HepG2 (cell line): ENCODE data around the gene TRIP4. TPM values are rescaled to one million over a fixed set of nuclear protein-coding genes. Genes with fewer than 3 reads are reported as not detected.

Experiments used
- ATAC-seq: fragments of 200-7000 bp; cut with Tn5 transposase; 3 replicates; pipeline ENCODE4 v1.9.1; 2020; ENCODE audit warnings: mild to moderate bottlenecking, moderate library complexity
- BruUV-seq: library from RNA; stranded (reverse); fragments of 400-500 nt; replicated peaks from 2 replicates; lab custom pipeline; 2021; lab: Mats Ljungman, UMichigan
- CTCF ChIA-PET: fragments of 300-600 bp; formaldehyde crosslinking; extraction: SDS; loops from one replicate; lab custom pipeline; 2021; ENCODE audit warnings: low total read pairs, inconsistent platforms, low intra/inter-chr PET ratio; lab: Yijun Ruan, JAX
- POLR2A ChIA-PET: fragments of 350-600 bp; sonication (Branson Sonifier 250); formaldehyde crosslinking; loops from one replicate; lab custom pipeline; 2020; ENCODE audit warnings: antibody characterized with exemption, inconsistent platforms; lab: Yijun Ruan, JAX
- DNase-seq: peaks from one replicate; pipeline ENCODE4 v3.0.0-alpha.2; 2015; ENCODE audit warnings: low spot score
- FAIRE-seq: peaks from 3 replicates; lab custom pipeline; 2011; peaks lifted over from hg19 to GRCh38; lab: Jason Lieb, UNC
- H2AFZ ChIP-seq: one replicate; pipeline ENCODE4 v1.6.1; 2011; ENCODE audit warnings: low read length, inconsistent platforms
- H3K27ac ChIP-seq: fragments of 300-600 bp; 3 replicates; pipeline ENCODE4 v1.8.0; 2011; ENCODE audit warnings: mixed run types, mild to moderate bottlenecking, mixed read lengths, low read length, inconsistent platforms; ENCODE audit not compliant: insufficient read depth; ENCODE audit errors: extremely low read length
- H3K27me3 ChIP-seq, 2 experiments: fragments of 200-600 bp in 1 of 2; 2 replicates in 1 of 2; 3 replicates in 1 of 2; pipeline versions ENCODE4 v1.6.0 to v1.8.0; 2011; ENCODE audit warnings: low read length in 2 of 2, mild to moderate bottlenecking in 2 of 2, moderate library complexity in 2 of 2, inconsistent platforms in 1 of 2; ENCODE audit not compliant: insufficient read depth in 2 of 2, control insufficient read depth in 1 of 2
- H3K36me3 ChIP-seq, 2 experiments: fragments of 200-600 bp in 1 of 2; replicated peaks in 1 of 2; 2 replicates in 1 of 2; 3 replicates in 1 of 2; pipeline versions ENCODE4 v1.5.1 to v1.8.0; 2011; ENCODE audit warnings: low read length in 2 of 2, inconsistent platforms in 1 of 2; ENCODE audit not compliant: insufficient read depth in 2 of 2, control insufficient read depth in 1 of 2
- H3K4me1 ChIP-seq: 2 replicates; pipeline ENCODE4 v1.5.1; 2012; ENCODE audit warnings: low read length, inconsistent platforms; ENCODE audit not compliant: insufficient read depth
- H3K4me2 ChIP-seq: 2 replicates; pipeline ENCODE4 v1.6.0; 2011; ENCODE audit warnings: low read depth, low read length, inconsistent platforms
- H3K4me3 ChIP-seq, 3 experiments: fragments of 200-600 bp in 1 of 3; sonication (generic), shearing (Covaris generic) in 1 of 3; replicated peaks in 1 of 3; 2 replicates each; pipeline ENCODE4 v1.5.1; 2011 to 2016; ENCODE audit warnings: low read length in 3 of 3, inconsistent platforms in 2 of 3, low read depth in 2 of 3, mild to moderate bottlenecking in 2 of 3, control low read depth in 1 of 3, mixed read lengths in 1 of 3; ENCODE audit not compliant: insufficient read depth in 1 of 3
- H3K79me2 ChIP-seq: one replicate; pipeline ENCODE4 v1.6.1; 2011; ENCODE audit warnings: low read length, inconsistent platforms; ENCODE audit not compliant: insufficient read depth
- H3K9ac ChIP-seq: 2 replicates; pipeline ENCODE4 v1.6.0; 2011; ENCODE audit warnings: mild to moderate bottlenecking, low read depth, low read length, inconsistent platforms; ENCODE audit not compliant: insufficient read depth
- H3K9me3 ChIP-seq: 2 replicates; pipeline ENCODE4 v1.5.1; 2012; ENCODE audit warnings: mild to moderate bottlenecking, low read length
- H4K20me1 ChIP-seq: 2 replicates; pipeline ENCODE4 v1.6.0; 2011; ENCODE audit warnings: inconsistent platforms, mild to moderate bottlenecking, low read length, moderate library complexity; ENCODE audit not compliant: insufficient read depth
- BCL6 ChIP-seq: IDR thresholded peaks from 2 replicates; pipeline ENCODE4 v1.6.1; 2016; ENCODE audit warnings: missing genetic modification reagents, missing compliant biosample characterization
- CAMTA2 ChIP-seq: sonication (generic); formaldehyde crosslinking; IDR thresholded peaks from 2 replicates; pipeline ENCODE4 v1.4.0; 2020; ENCODE audit warnings: mild to moderate bottlenecking, missing genetic modification reagents, borderline replicate concordance
- CEBPG ChIP-seq: IDR thresholded peaks from 2 replicates; pipeline ENCODE4 v1.6.1; 2016
- DPF2 ChIP-seq: sonication (generic); formaldehyde crosslinking; IDR thresholded peaks from 2 replicates; pipeline ENCODE4 v1.4.0; 2020; ENCODE audit warnings: mild to moderate bottlenecking, low read depth, missing genetic modification reagents, borderline replicate concordance
- FOXA3 ChIP-seq: IDR thresholded peaks from 2 replicates; pipeline ENCODE4 v1.6.1; 2016; ENCODE audit warnings: missing genetic modification reagents, missing compliant biosample characterization
- GATAD2A ChIP-seq: IDR thresholded peaks from 2 replicates; pipeline ENCODE4 v1.6.1; 2016
- HDAC1 ChIP-seq: sonication (generic); formaldehyde crosslinking; IDR thresholded peaks from 2 replicates; pipeline ENCODE4 v1.5.1; 2020; ENCODE audit warnings: mild to moderate bottlenecking, missing genetic modification reagents
- HNF4A ChIP-seq: sonication (generic); formaldehyde crosslinking; IDR thresholded peaks from 2 replicates; pipeline ENCODE4 v1.4.0; 2020; ENCODE audit warnings: missing genetic modification reagents
- MIXL1 ChIP-seq: IDR thresholded peaks from 2 replicates; pipeline ENCODE4 v1.6.1; 2016
- PITX1 ChIP-seq: sonication (generic); formaldehyde crosslinking; IDR thresholded peaks from 2 replicates; pipeline ENCODE4 v1.5.1; 2020; ENCODE audit warnings: mild to moderate bottlenecking, missing genetic modification reagents
- POGZ ChIP-seq: sonication (generic); formaldehyde crosslinking; IDR thresholded peaks from 2 replicates; pipeline ENCODE4 v1.4.0; 2020; ENCODE audit warnings: mild to moderate bottlenecking, missing genetic modification reagents
- PRDM4 ChIP-seq: sonication (generic); formaldehyde crosslinking; IDR thresholded peaks from 2 replicates; pipeline ENCODE4 v1.9.0; 2021; ENCODE audit warnings: missing genetic modification reagents, borderline replicate concordance
- RCOR2 ChIP-seq: IDR thresholded peaks from 2 replicates; pipeline ENCODE4 v1.6.1; 2016; ENCODE audit warnings: missing biosample characterization, missing genetic modification reagents
- SAP130 ChIP-seq: IDR thresholded peaks from 2 replicates; pipeline ENCODE4 v1.6.1; 2016; ENCODE audit warnings: low read depth
- SPEN ChIP-seq: sonication (generic); formaldehyde crosslinking; IDR thresholded peaks from 2 replicates; pipeline ENCODE4 v1.5.1; 2020; ENCODE audit warnings: low read depth, mild to moderate bottlenecking, missing genetic modification reagents
- TEAD3 ChIP-seq: optimal IDR thresholded peaks from 2 replicates; pipeline ENCODE3; 2016; ENCODE audit warnings: borderline replicate concordance
- ZNF430 ChIP-seq: sonication (generic); formaldehyde crosslinking; IDR thresholded peaks from 2 replicates; pipeline ENCODE4 v1.9.0; 2021; ENCODE audit warnings: mild to moderate bottlenecking, missing genetic modification reagents
- ZNF609 ChIP-seq: sonication (generic); formaldehyde crosslinking; IDR thresholded peaks from 2 replicates; pipeline ENCODE4 v1.4.0; 2020; ENCODE audit warnings: mild to moderate bottlenecking, missing genetic modification reagents, borderline replicate concordance
- ZNF660 ChIP-seq: sonication (generic); formaldehyde crosslinking; IDR thresholded peaks from 2 replicates; pipeline ENCODE4 v1.5.1; 2020; ENCODE audit warnings: mild to moderate bottlenecking, low read depth, missing genetic modification reagents, borderline replicate concordance
- WGBS: methylation state at CpG from one replicate; pipeline ENCODE4 v1.1.6; 2017; ENCODE audit warnings: low lambda C conversion rate; 5-methylcytosine and 5-hydroxymethylcytosine counted together
- in situ Hi-C: cut with HindIII; loops from 2 replicates; pipeline ENCODE4 v1.10.0; 2017; ENCODE audit warnings: low pct_unique_long_range_greater_than_20kb; ENCODE audit not compliant: extremely low pct_ligation_motif_present
- intact Hi-C: fragments of 100-400 bp; cut with micrococcal nuclease; formaldehyde crosslinking; loops from one replicate; pipeline ENCODE4 v1.10.0; 2022; ENCODE audit not compliant: unreplicated experiment
- polyA plus RNA-seq, 8 experiments: library from polyadenylated mRNA; depleted of rRNA in 3 of 8; stranded (reverse) in 7 of 8; unstranded in 1 of 8; fragments of >200 nt; fragmentation: Illumina TruSeq in 4 of 8; extraction: Trizol in 4 of 8; gene quantifications; 2 replicates each; pipeline versions ENCODE4 v1.2.1 to v1.2.3, GENCODE V29; 2011 to 2016; ENCODE audit warnings: low read depth in 4 of 8, missing spikeins in 1 of 8, mixed read lengths in 1 of 8; ENCODE audit not compliant: insufficient read depth in 1 of 8
- total RNA-seq, 5 experiments: library from RNA; depleted of rRNA; stranded (reverse); fragments of >200 nt; fragmentation: Illumina TruSeq; extraction: Trizol; gene quantifications; 2 replicates each; pipeline ENCODE4 v1.2.3, GENCODE V29; 2016; ENCODE audit warnings: low read depth in 1 of 5

TRIP4 gene
- total and polyA plus RNA-seq, 2 of the 13 experiments (the other 11 are each of a cell fraction or from before 2014, with no cell fraction given) = 7.1 to 11.8 TPM

GRCh38 chr15:64456634-64457108 lies 69.0 kb downstream of the TRIP4 start:
- WGBS = 11% methylated on average over 1 of the region's 1 CpG
- peak; percentile 26; the same call in 2 of the 3 replicates for ATAC-seq
- H3K4me3 ChIP-seq = no peak overlapping the region
- H3K36me3 ChIP-seq = peaks cover 2 to 11% of the 10 kb centered on the region in 2 experiments; a peak in 3 of 5 replicates
- POLR2A ChIA-PET = no interaction called here
- no peaks in the 10 kb centered on the region for H3K9me3 ChIP-seq
- no peak overlapping the region for H3K27ac ChIP-seq
- intact Hi-C loops = no loop called here
- FAIRE-seq = no peak
- peaks cover 4% of the 10 kb centered on the region for H4K20me1 ChIP-seq
- H2AFZ ChIP-seq = no peak overlapping the region
- peaks cover 6% of the 10 kb centered on the region for H3K79me2 ChIP-seq
- no TSS peak for BruUV-seq
- no peak overlapping the region for H3K9ac ChIP-seq
- no peaks in the 10 kb centered on the region for H3K27me3 ChIP-seq
- H3K4me2 ChIP-seq = no peak overlapping the region
- in situ Hi-C loops = no loop called here
- CTCF ChIA-PET = no interaction called here
- DNase-seq = peak; percentile 20
- H3K4me1 ChIP-seq = peaks cover 51% of the 10 kb centered on the region
- TF ChIP-seq ZNF660 (CRISPR knock-in tag) (no peak), POGZ (CRISPR knock-in tag) (no peak), TEAD3 (peak; percentile 30), FOXA3 (CRISPR knock-in tag) (peak; percentile 58), SPEN (CRISPR knock-in tag) (no peak), CEBPG (CRISPR knock-in tag) (peak; percentile 78), HDAC1 (CRISPR knock-in tag) (peak; percentile 48), ZNF430 (no peak), ZNF609 (CRISPR knock-in tag) (peak; percentile 63; the same call in 1 of the 2 replicates), SAP130 (CRISPR knock-in tag) (peak; percentile 47; the same call in 1 of the 2 replicates), BCL6 (CRISPR knock-in tag) (peak; percentile 68), RCOR2 (CRISPR knock-in tag) (0 out of 2 replicates have a peak, but pooled peaks have one; percentile 24), CAMTA2 (CRISPR knock-in tag) (no peak), DPF2 (CRISPR knock-in tag) (0 out of 2 replicates have a peak, but pooled peaks have one; percentile 28), PRDM4 (no peak), PITX1 (peak; percentile 24; the same call in 1 of the 2 replicates), GATAD2A (CRISPR knock-in tag) (peak; percentile 78), MIXL1 (0 out of 2 replicates have a peak, but pooled peaks have one; percentile 15), HNF4A (0 out of 2 replicates have a peak, but pooled peaks have one; percentile 22)
